ENCODE data around the gene COL26A1. TPM values are rescaled to one million over a fixed set of nuclear protein-coding genes. Genes with fewer than 3 reads are reported as not detected.
"Not testable (repeated sequence)": the region's sequence is repeated elsewhere in the genome, so short reads cannot be mapped to it uniquely, and the experiment has no call there.

COL26A1 gene
- total RNA-seq, 1 experiment from 2014 or later: not detected

DNA sequence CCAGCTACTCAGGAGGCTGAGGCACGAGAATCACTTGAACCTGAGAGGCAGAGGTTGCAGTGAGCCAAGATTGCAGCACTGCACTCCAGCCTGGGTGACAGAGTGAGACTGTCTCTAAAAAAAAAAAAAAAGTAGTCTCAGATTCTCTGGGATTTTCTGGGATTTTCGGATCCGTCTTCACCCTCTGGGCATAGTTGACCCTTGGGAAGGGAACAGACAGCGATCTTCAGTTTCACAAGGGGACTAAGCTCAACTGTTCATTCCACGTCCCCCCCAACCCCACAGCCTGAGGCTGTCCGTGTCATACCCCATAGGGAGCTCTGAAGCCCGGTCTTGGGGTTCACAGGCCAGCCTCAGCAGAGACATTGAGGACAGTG, 123.4 kb downstream of the COL26A1 start:
- H2AFZ ChIP-seq (ENCODE audit: low read length); DNase-seq; H3K27ac ChIP-seq (ENCODE audit: low read length); H3K36me3 ChIP-seq (ENCODE audit: insufficient read depth, low read length); H3K4me3 ChIP-seq (ENCODE audit: low read length); H3K9me2 ChIP-seq (replicated peaks; ENCODE audit: insufficient read depth, low read length); H3K79me2 ChIP-seq (ENCODE audit: low read length); H3K27me3 ChIP-seq (ENCODE audit: low read length); H3K4me1 ChIP-seq (ENCODE audit: low read length); H4K20me1 ChIP-seq (ENCODE audit: insufficient read depth, low read depth, low read length); H3K9ac ChIP-seq (ENCODE audit: low read length); H3K4me2 ChIP-seq (ENCODE audit: low read depth, low read length, poor library complexity, severe bottlenecking); H3K9me3 ChIP-seq (ENCODE audit: low read length): not testable (repeated sequence)

- no peak overlapping the region for H3K9ac ChIP-seq (ENCODE audit: low read length)
- H3K27me3 ChIP-seq (ENCODE audit: low read length): no peaks in the 10 kb centered on the region
- H3K4me1 ChIP-seq (ENCODE audit: low read length): no peaks in the 10 kb centered on the region
- H3K36me3 ChIP-seq (ENCODE audit: insufficient read depth, low read length): no peaks in the 10 kb centered on the region
- no peak overlapping the region for H3K27ac ChIP-seq (ENCODE audit: low read length)
- no peaks in the 10 kb centered on the region for H3K9me3 ChIP-seq (ENCODE audit: low read length)
- no peak overlapping the region for H3K4me3 ChIP-seq (ENCODE audit: low read length)
- no peaks in the 10 kb centered on the region for H3K9me2 ChIP-seq (replicated peaks; ENCODE audit: insufficient read depth, low read length)
- H2AFZ ChIP-seq (ENCODE audit: low read length): no peak overlapping the region
- DNase-seq: no peak
- H3K4me2 ChIP-seq (ENCODE audit: low read depth, low read length, poor library complexity, severe bottlenecking): no peak overlapping the region
- H4K20me1 ChIP-seq (ENCODE audit: insufficient read depth, low read depth, low read length): no peaks in the 10 kb centered on the region
- no peaks in the 10 kb centered on the region for H3K79me2 ChIP-seq (ENCODE audit: low read length)
Measured at GRCh38 chr7:101486433-101487104, 123.9 kb downstream of the COL26A1 start.

- Histone ChIP-seq H3K27me3 (ENCODE audit: low read length) (no peaks in the 10 kb centered on the region), H3K4me3 (ENCODE audit: low read length) (no peak overlapping the region), H3K9me2 (replicated peaks; ENCODE audit: insufficient read depth, low read length) (no peaks in the 10 kb centered on the region), H3K4me1 (ENCODE audit: low read length) (no peaks in the 10 kb centered on the region), H3K9ac (ENCODE audit: low read length) (no peak overlapping the region), H2AFZ (ENCODE audit: low read length) (no peak overlapping the region), H4K20me1 (ENCODE audit: insufficient read depth, low read depth, low read length) (no peaks in the 10 kb centered on the region), H3K27ac (ENCODE audit: low read length) (no peak overlapping the region), H3K4me2 (ENCODE audit: low read depth, low read length, poor library complexity, severe bottlenecking) (no peak overlapping the region), H3K36me3 (ENCODE audit: insufficient read depth, low read length) (no peaks in the 10 kb centered on the region), H3K79me2 (ENCODE audit: low read length) (no peaks in the 10 kb centered on the region), H3K9me3 (ENCODE audit: low read length) (no peaks in the 10 kb centered on the region)
- no peak for DNase-seq
Measured at GRCh38 chr7:101487105-101487458, 124.4 kb downstream of the COL26A1 start.

GRCh38 chr7:101487753-101488152, 125.1 kb downstream of the COL26A1 start:
- Histone ChIP-seq H4K20me1 (ENCODE audit: insufficient read depth, low read depth, low read length) (no peaks in the 10 kb centered on the region), H3K9ac (ENCODE audit: low read length) (no peak overlapping the region), H3K4me1 (ENCODE audit: low read length) (no peaks in the 10 kb centered on the region), H3K27me3 (ENCODE audit: low read length) (no peaks in the 10 kb centered on the region), H3K4me2 (ENCODE audit: low read depth, low read length, poor library complexity, severe bottlenecking) (no peak overlapping the region), H2AFZ (ENCODE audit: low read length) (no peak overlapping the region), H3K79me2 (ENCODE audit: low read length) (no peaks in the 10 kb centered on the region), H3K27ac (ENCODE audit: low read length) (no peak overlapping the region), H3K4me3 (ENCODE audit: low read length) (no peak overlapping the region), H3K36me3 (ENCODE audit: insufficient read depth, low read length) (no peaks in the 10 kb centered on the region), H3K9me2 (replicated peaks; ENCODE audit: insufficient read depth, low read length) (no peaks in the 10 kb centered on the region), H3K9me3 (ENCODE audit: low read length) (no peaks in the 10 kb centered on the region)
- no peak for DNase-seq

GRCh38 chr7:101488826-101489572, 126.3 kb downstream of the COL26A1 start:
- no peak overlapping the region for H3K9ac ChIP-seq (ENCODE audit: low read length)
- H3K9me3 ChIP-seq (ENCODE audit: low read length): no peaks in the 10 kb centered on the region
- no peaks in the 10 kb centered on the region for H3K79me2 ChIP-seq (ENCODE audit: low read length)
- H3K27ac ChIP-seq (ENCODE audit: low read length): no peak overlapping the region
- no peaks in the 10 kb centered on the region for H3K27me3 ChIP-seq (ENCODE audit: low read length)
- no peaks in the 10 kb centered on the region for H3K9me2 ChIP-seq (replicated peaks; ENCODE audit: insufficient read depth, low read length)
- no peak overlapping the region for H3K4me3 ChIP-seq (ENCODE audit: low read length)
- no peaks in the 10 kb centered on the region for H3K4me1 ChIP-seq (ENCODE audit: low read length)
- no peak overlapping the region for H2AFZ ChIP-seq (ENCODE audit: low read length)
- DNase-seq: no peak
- no peaks in the 10 kb centered on the region for H4K20me1 ChIP-seq (ENCODE audit: insufficient read depth, low read depth, low read length)
- H3K36me3 ChIP-seq (ENCODE audit: insufficient read depth, low read length): no peaks in the 10 kb centered on the region
- no peak overlapping the region for H3K4me2 ChIP-seq (ENCODE audit: low read depth, low read length, poor library complexity, severe bottlenecking)

- H3K4me2 ChIP-seq (ENCODE audit: low read depth, low read length, poor library complexity, severe bottlenecking); H3K79me2 ChIP-seq (ENCODE audit: low read length); H3K27ac ChIP-seq (ENCODE audit: low read length); H3K27me3 ChIP-seq (ENCODE audit: low read length); DNase-seq; H3K36me3 ChIP-seq (ENCODE audit: insufficient read depth, low read length); H3K9me2 ChIP-seq (replicated peaks; ENCODE audit: insufficient read depth, low read length); H3K9me3 ChIP-seq (ENCODE audit: low read length); H3K4me3 ChIP-seq (ENCODE audit: low read length); H4K20me1 ChIP-seq (ENCODE audit: insufficient read depth, low read depth, low read length); H2AFZ ChIP-seq (ENCODE audit: low read length); H3K9ac ChIP-seq (ENCODE audit: low read length); H3K4me1 ChIP-seq (ENCODE audit: low read length): not testable (repeated sequence)
Measured at GRCh38 chr7:101490439-101490838, 127.8 kb downstream of the COL26A1 start.

GRCh38 chr7:101491442-101491841, 128.8 kb downstream of the COL26A1 start:
- not testable (repeated sequence) for H3K79me2 ChIP-seq (ENCODE audit: low read length); H3K4me2 ChIP-seq (ENCODE audit: low read depth, low read length, poor library complexity, severe bottlenecking); H3K36me3 ChIP-seq (ENCODE audit: insufficient read depth, low read length); H3K9me2 ChIP-seq (replicated peaks; ENCODE audit: insufficient read depth, low read length); DNase-seq; H4K20me1 ChIP-seq (ENCODE audit: insufficient read depth, low read depth, low read length); H3K27ac ChIP-seq (ENCODE audit: low read length); H3K4me1 ChIP-seq (ENCODE audit: low read length); H3K9ac ChIP-seq (ENCODE audit: low read length); H3K27me3 ChIP-seq (ENCODE audit: low read length); H3K9me3 ChIP-seq (ENCODE audit: low read length); H2AFZ ChIP-seq (ENCODE audit: low read length); H3K4me3 ChIP-seq (ENCODE audit: low read length)

DNA sequence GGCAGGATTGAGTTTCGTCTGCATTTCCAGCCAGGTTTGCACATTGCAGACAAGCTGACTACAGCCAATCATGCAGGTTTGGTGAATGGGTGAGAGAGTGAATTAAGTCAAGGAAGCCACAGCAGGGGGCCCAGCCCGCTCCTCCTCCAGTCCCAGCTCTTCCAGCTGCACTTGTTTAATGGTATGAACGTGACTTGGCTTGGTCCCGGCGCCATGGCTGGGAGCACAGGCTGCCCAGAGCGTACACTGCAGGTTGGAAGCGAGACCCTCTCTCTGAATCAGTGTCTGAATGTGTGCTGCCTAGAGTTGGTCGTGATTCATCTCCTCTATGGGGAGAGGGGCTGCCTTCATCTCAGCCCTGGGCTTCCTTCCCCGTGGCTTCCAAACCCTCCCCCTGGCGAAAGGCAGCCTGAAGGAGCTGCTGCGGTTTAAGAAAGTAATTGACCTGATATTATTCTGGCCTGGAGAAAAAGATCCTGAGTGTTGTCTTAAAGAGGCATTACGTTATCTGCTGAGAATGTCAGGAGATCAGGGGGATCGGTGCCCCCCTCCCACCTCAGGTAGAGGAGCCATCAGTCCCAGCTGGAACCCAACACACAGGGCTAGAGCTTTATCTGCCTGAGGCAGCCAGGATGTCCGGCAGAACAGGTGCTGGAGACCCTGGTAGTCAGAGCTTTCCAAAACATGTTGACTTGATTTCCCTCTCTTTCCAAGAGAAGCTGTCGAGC, 132.1 kb downstream of the COL26A1 start:
- Histone ChIP-seq H3K9me3 (ENCODE audit: low read length) (no peaks in the 10 kb centered on the region), H4K20me1 (ENCODE audit: insufficient read depth, low read depth, low read length) (no peaks in the 10 kb centered on the region), H3K4me2 (ENCODE audit: low read depth, low read length, poor library complexity, severe bottlenecking) (no peak overlapping the region), H2AFZ (ENCODE audit: low read length) (no peak overlapping the region), H3K9me2 (replicated peaks; ENCODE audit: insufficient read depth, low read length) (no peaks in the 10 kb centered on the region), H3K79me2 (ENCODE audit: low read length) (no peaks in the 10 kb centered on the region), H3K36me3 (ENCODE audit: insufficient read depth, low read length) (no peaks in the 10 kb centered on the region), H3K9ac (ENCODE audit: low read length) (no peak overlapping the region), H3K27ac (ENCODE audit: low read length) (no peak overlapping the region), H3K27me3 (ENCODE audit: low read length) (no peaks in the 10 kb centered on the region), H3K4me1 (ENCODE audit: low read length) (no peaks in the 10 kb centered on the region), H3K4me3 (ENCODE audit: low read length) (no peak overlapping the region)
- no peak for DNase-seq

All from Karpas-422 (cell line).